ENCODE results near the gene USP9X.
"Not testable (repeated sequence)": the region's sequence is repeated elsewhere in the genome, so short reads cannot be mapped to it uniquely, and the experiment has no call there.

USP9X gene

DNA sequence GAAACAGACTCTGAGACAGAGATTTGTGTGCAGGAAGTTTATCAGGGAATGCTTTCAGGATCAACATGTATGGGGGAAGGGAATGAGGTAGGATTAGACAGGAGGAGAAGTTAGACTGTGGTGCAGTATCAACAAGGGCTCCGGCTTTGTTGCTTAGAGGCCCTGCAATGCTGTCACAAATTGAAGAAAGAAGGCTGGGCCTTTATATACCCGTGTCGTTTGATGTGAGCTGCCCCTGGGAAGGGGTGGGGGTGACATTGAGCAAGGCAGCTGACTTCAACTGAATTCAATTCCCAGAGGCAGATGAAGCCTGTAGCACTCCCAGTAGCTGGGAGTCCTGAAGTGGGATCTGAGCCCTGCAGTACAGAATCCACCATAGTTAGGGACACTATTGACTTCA, 29.5 kb upstream of the USP9X start:
- Histone ChIP-seq H3K27me3 (ENCODE audit: insufficient read depth, low read length, poor library complexity, severe bottlenecking) (no peaks in the 10 kb centered on the region), H3K9me2 (replicated peaks; ENCODE audit: low read depth, low read length) (no peaks in the 10 kb centered on the region), H4K20me1 (ENCODE audit: insufficient read depth, low read length, poor library complexity, severe bottlenecking) (no peaks in the 10 kb centered on the region), H3K9me3 (ENCODE audit: insufficient read depth, low read depth, low read length) (no peaks in the 10 kb centered on the region), H3F3A (ENCODE audit: low read depth) (no peaks in the 10 kb centered on the region), H3K4me2 (ENCODE audit: low read depth, low read length, poor library complexity, severe bottlenecking) (no peak overlapping the region), H3K4me1 (ENCODE audit: insufficient read depth, low read length, poor library complexity, severe bottlenecking) (no peaks in the 10 kb centered on the region), H3K4me3 (ENCODE audit: low read length, poor library complexity, severe bottlenecking) (no peak overlapping the region), H3K9ac (ENCODE audit: low read depth, low read length, poor library complexity, severe bottlenecking) (no peak overlapping the region), H3K36me3 (ENCODE audit: insufficient read depth, low read length) (no peaks in the 10 kb centered on the region), H3K79me2 (ENCODE audit: insufficient read depth, low read length) (no peaks in the 10 kb centered on the region), H2AFZ (ENCODE audit: low read length) (no peak overlapping the region)
- TF ChIP-seq, protein P1, sequence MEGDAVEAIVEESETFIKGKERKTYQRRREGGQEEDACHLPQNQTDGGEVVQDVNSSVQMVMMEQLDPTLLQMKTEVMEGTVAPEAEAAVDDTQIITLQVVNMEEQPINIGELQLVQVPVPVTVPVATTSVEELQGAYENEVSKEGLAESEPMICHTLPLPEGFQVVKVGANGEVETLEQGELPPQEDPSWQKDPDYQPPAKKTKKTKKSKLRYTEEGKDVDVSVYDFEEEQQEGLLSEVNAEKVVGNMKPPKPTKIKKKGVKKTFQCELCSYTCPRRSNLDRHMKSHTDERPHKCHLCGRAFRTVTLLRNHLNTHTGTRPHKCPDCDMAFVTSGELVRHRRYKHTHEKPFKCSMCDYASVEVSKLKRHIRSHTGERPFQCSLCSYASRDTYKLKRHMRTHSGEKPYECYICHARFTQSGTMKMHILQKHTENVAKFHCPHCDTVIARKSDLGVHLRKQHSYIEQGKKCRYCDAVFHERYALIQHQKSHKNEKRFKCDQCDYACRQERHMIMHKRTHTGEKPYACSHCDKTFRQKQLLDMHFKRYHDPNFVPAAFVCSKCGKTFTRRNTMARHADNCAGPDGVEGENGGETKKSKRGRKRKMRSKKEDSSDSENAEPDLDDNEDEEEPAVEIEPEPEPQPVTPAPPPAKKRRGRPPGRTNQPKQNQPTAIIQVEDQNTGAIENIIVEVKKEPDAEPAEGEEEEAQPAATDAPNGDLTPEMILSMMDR (conservative IDR thresholded peaks at IDR 0.05; ENCODE audit: low read length): no peak
- TF ChIP-seq EZH2phosphoT487 (IDR thresholded peaks at IDR 0.05; ENCODE audit: borderline replicate concordance): no peak

DNA sequence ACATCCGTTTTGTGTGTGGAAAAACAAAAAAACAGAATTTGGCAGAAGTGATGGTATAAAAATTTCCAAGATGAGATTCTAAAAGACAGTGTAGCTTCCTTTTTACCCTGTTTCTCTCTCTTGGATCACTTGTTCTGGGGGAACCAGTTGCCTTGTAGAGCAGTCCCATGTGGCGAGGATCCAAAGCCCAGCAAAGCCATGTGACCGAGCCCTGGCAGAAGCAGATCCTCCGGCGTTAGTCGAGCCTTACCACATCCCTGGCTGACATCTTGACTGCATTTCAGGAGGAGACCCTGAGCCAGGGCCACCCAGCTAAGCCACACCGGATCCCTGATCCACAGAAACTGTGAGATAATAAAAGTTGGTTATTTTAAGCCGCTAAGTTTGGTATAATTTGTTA, 22.0 kb upstream of the USP9X start:
- not testable (repeated sequence) for H3K9ac ChIP-seq (ENCODE audit: low read depth, low read length, poor library complexity, severe bottlenecking); H3K79me2 ChIP-seq (ENCODE audit: insufficient read depth, low read length); H3K36me3 ChIP-seq (ENCODE audit: insufficient read depth, low read length); H3K4me3 ChIP-seq (ENCODE audit: low read length, poor library complexity, severe bottlenecking); H3K9me3 ChIP-seq (ENCODE audit: insufficient read depth, low read depth, low read length); H3K4me1 ChIP-seq (ENCODE audit: insufficient read depth, low read length, poor library complexity, severe bottlenecking); H3F3A ChIP-seq (ENCODE audit: low read depth); H3K27me3 ChIP-seq (ENCODE audit: insufficient read depth, low read length, poor library complexity, severe bottlenecking); H2AFZ ChIP-seq (ENCODE audit: low read length); H3K9me2 ChIP-seq (replicated peaks; ENCODE audit: low read depth, low read length); H4K20me1 ChIP-seq (ENCODE audit: insufficient read depth, low read length, poor library complexity, severe bottlenecking); H3K4me2 ChIP-seq (ENCODE audit: low read depth, low read length, poor library complexity, severe bottlenecking)

DNA sequence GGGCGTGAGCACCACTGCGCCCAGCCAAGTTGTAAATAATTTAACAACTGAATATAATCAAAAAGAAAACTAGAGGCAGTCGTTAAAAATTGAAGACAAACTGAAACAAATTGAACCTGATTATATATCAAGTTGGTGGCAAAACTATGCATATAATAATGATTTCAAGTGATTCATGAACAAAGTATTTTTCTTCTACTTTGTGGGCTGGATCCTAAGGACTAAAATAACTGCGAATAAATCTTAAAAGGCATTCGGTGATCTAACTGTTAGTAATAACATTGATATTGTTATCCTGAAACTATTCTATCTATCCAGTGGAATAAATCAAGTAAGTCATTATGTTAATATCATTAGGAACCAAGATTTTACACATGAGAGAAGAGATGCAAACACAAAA, 21.2 kb upstream of the USP9X start:
- no peaks in the 10 kb centered on the region for H4K20me1 ChIP-seq (ENCODE audit: insufficient read depth, low read length, poor library complexity, severe bottlenecking)
- no peaks in the 10 kb centered on the region for H3K9me3 ChIP-seq (ENCODE audit: insufficient read depth, low read depth, low read length)
- H3K27me3 ChIP-seq (ENCODE audit: insufficient read depth, low read length, poor library complexity, severe bottlenecking): no peaks in the 10 kb centered on the region
- no peak overlapping the region for H2AFZ ChIP-seq (ENCODE audit: low read length)
- no peaks in the 10 kb centered on the region for H3K4me1 ChIP-seq (ENCODE audit: insufficient read depth, low read length, poor library complexity, severe bottlenecking)
- no peaks in the 10 kb centered on the region for H3K36me3 ChIP-seq (ENCODE audit: insufficient read depth, low read length)
- H3K9ac ChIP-seq (ENCODE audit: low read depth, low read length, poor library complexity, severe bottlenecking): no peak overlapping the region
- TF ChIP-seq EZH2phosphoT487 (IDR thresholded peaks at IDR 0.05; ENCODE audit: borderline replicate concordance): no peak
- TF ChIP-seq, protein P1 (conservative IDR thresholded peaks at IDR 0.05; ENCODE audit: low read length): no peak
- H3F3A ChIP-seq (ENCODE audit: low read depth): no peaks in the 10 kb centered on the region
- H3K79me2 ChIP-seq (ENCODE audit: insufficient read depth, low read length): no peaks in the 10 kb centered on the region
- no peaks in the 10 kb centered on the region for H3K9me2 ChIP-seq (replicated peaks; ENCODE audit: low read depth, low read length)
- H3K4me3 ChIP-seq (ENCODE audit: low read length, poor library complexity, severe bottlenecking): no peak overlapping the region
- H3K4me2 ChIP-seq (ENCODE audit: low read depth, low read length, poor library complexity, severe bottlenecking): no peak overlapping the region

DNA sequence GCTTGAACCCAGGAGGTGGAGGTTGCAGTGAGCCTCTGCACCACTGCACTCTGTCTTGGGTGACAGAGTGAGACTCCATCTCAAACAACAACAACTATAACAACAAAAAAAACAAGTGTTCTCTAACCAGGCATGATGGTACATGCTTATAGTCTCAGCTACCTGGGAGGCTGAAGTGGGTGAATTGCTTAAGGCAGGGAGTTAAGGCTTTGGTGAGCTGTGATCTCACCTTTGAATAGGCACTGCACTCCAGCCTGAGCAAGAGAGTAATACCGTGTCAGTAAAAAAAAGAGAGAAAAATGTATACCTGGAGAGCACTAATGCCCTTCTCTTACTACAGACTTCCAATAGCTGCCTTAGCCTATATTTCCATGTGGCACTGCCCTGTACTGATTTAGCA, 18.9 kb upstream of the USP9X start:
- H2AFZ ChIP-seq (ENCODE audit: low read length): no peak overlapping the region
- no peaks in the 10 kb centered on the region for H3F3A ChIP-seq (ENCODE audit: low read depth)
- no peaks in the 10 kb centered on the region for H3K79me2 ChIP-seq (ENCODE audit: insufficient read depth, low read length)
- no peaks in the 10 kb centered on the region for H4K20me1 ChIP-seq (ENCODE audit: insufficient read depth, low read length, poor library complexity, severe bottlenecking)
- H3K4me2 ChIP-seq (ENCODE audit: low read depth, low read length, poor library complexity, severe bottlenecking): no peak overlapping the region
- H3K4me3 ChIP-seq (ENCODE audit: low read length, poor library complexity, severe bottlenecking): no peak overlapping the region
- no peaks in the 10 kb centered on the region for H3K9me3 ChIP-seq (ENCODE audit: insufficient read depth, low read depth, low read length)
- H3K4me1 ChIP-seq (ENCODE audit: insufficient read depth, low read length, poor library complexity, severe bottlenecking): no peaks in the 10 kb centered on the region
- no peaks in the 10 kb centered on the region for H3K9me2 ChIP-seq (replicated peaks; ENCODE audit: low read depth, low read length)
- TF ChIP-seq EZH2phosphoT487 (IDR thresholded peaks at IDR 0.05; ENCODE audit: borderline replicate concordance): no peak
- TF ChIP-seq, protein P1 (conservative IDR thresholded peaks at IDR 0.05; ENCODE audit: low read length): no peak
- H3K36me3 ChIP-seq (ENCODE audit: insufficient read depth, low read length): no peaks in the 10 kb centered on the region
- no peaks in the 10 kb centered on the region for H3K27me3 ChIP-seq (ENCODE audit: insufficient read depth, low read length, poor library complexity, severe bottlenecking)
- H3K9ac ChIP-seq (ENCODE audit: low read depth, low read length, poor library complexity, severe bottlenecking): no peak overlapping the region
